Mesenchymal stem cell (in vitro differentiated cells and primary cell): ENCODE results near the gene SYNGR3.

Experiments used
- DNase-seq: peaks from one replicate; pipeline ENCODE4 v3.0.0-alpha.2; 2013
- H2AFZ ChIP-seq: one replicate; pipeline ENCODE4 v1.6.1; 2013; ENCODE audit warnings: low read depth, mild to moderate bottlenecking, control low read depth, inconsistent platforms, low read length, moderate library complexity
- H2AK5ac ChIP-seq: 2 replicates; pipeline ENCODE4 v1.6.1; 2013; ENCODE audit warnings: low read length, moderate library complexity, mild to moderate bottlenecking, inconsistent platforms; ENCODE audit not compliant: severe bottlenecking
- H2BK120ac ChIP-seq: one replicate; pipeline ENCODE4 v1.6.1; 2013; ENCODE audit warnings: low read depth, mild to moderate bottlenecking, inconsistent platforms, low read length, moderate library complexity
- H2BK12ac ChIP-seq, 2 experiments: one replicate each; pipeline ENCODE4 v1.6.1; 2013; ENCODE audit warnings: inconsistent platforms in 2 of 2, low read length in 2 of 2, mild to moderate bottlenecking in 2 of 2, moderate library complexity in 2 of 2, control low read depth in 1 of 2
- H2BK15ac ChIP-seq: one replicate; pipeline ENCODE4 v1.6.1; 2013; ENCODE audit warnings: mild to moderate bottlenecking, low read depth, inconsistent platforms; ENCODE audit not compliant: poor library complexity, severe bottlenecking
- H2BK5ac ChIP-seq: 2 replicates; pipeline ENCODE4 v1.6.1; 2013; ENCODE audit warnings: low read depth, mild to moderate bottlenecking, low read length, control low read depth, inconsistent platforms; ENCODE audit not compliant: poor library complexity, severe bottlenecking
- H3K14ac ChIP-seq, 2 experiments: one replicate each; pipeline ENCODE4 v1.6.1; 2013; ENCODE audit warnings: inconsistent platforms in 2 of 2, low read length in 2 of 2, control low read depth in 1 of 2, mild to moderate bottlenecking in 1 of 2, moderate library complexity in 1 of 2
- H3K18ac ChIP-seq, 2 experiments: one replicate each; pipeline ENCODE4 v1.6.1; 2013; ENCODE audit warnings: inconsistent platforms in 2 of 2, low read length in 2 of 2, control low read depth in 1 of 2, low read depth in 1 of 2, mild to moderate bottlenecking in 1 of 2
- H3K23ac ChIP-seq, 2 experiments: one replicate each; pipeline ENCODE4 v1.6.1; 2013; ENCODE audit warnings: inconsistent platforms in 2 of 2, low read length in 2 of 2, mild to moderate bottlenecking in 2 of 2, moderate library complexity in 2 of 2, control low read depth in 1 of 2
- H3K27ac ChIP-seq: 2 replicates; pipeline ENCODE4 v1.5.1; 2013; ENCODE audit warnings: mild to moderate bottlenecking, moderate library complexity, low read length, control low read depth, inconsistent platforms; ENCODE audit not compliant: poor library complexity, severe bottlenecking
- H3K27me3 ChIP-seq, 2 experiments: 2 replicates each; pipeline versions ENCODE4 v1.6.1 to v1.7.0; 2013; ENCODE audit warnings: low read length in 2 of 2, mild to moderate bottlenecking in 2 of 2, moderate library complexity in 2 of 2, control low read depth in 1 of 2, inconsistent platforms in 1 of 2; ENCODE audit not compliant: control insufficient read depth in 1 of 2, insufficient read depth in 1 of 2
- H3K36me3 ChIP-seq, 2 experiments: 2 replicates each; pipeline versions ENCODE4 v1.6.1 to v1.7.0; 2013; ENCODE audit warnings: low read length in 2 of 2, control low read depth in 1 of 2, inconsistent platforms in 1 of 2, low read depth in 1 of 2, mild to moderate bottlenecking in 1 of 2; ENCODE audit not compliant: insufficient read depth in 2 of 2, control insufficient read depth in 1 of 2
- H3K4ac ChIP-seq, 2 experiments: one replicate each; pipeline ENCODE4 v1.6.1; 2013; ENCODE audit warnings: inconsistent platforms in 2 of 2, low read length in 2 of 2, mild to moderate bottlenecking in 2 of 2, moderate library complexity in 2 of 2, control low read depth in 1 of 2, low read depth in 1 of 2
- H3K4me1 ChIP-seq: 2 replicates; pipeline ENCODE4 v1.6.1; 2013; ENCODE audit warnings: low read depth, low read length, control low read depth; ENCODE audit not compliant: control insufficient read depth, insufficient read depth
- H3K4me2 ChIP-seq: 2 replicates; pipeline ENCODE4 v1.6.1; 2013; ENCODE audit warnings: low read length, mild to moderate bottlenecking, inconsistent platforms; ENCODE audit not compliant: poor library complexity, severe bottlenecking
- H3K4me3 ChIP-seq, 2 experiments: 2 replicates each; pipeline versions ENCODE4 v1.5.1 to v1.7.0; 2013; ENCODE audit warnings: low read length in 2 of 2, mild to moderate bottlenecking in 2 of 2, control low read depth in 1 of 2, low read depth in 1 of 2; ENCODE audit not compliant: insufficient read depth in 1 of 2
- H3K79me1 ChIP-seq: replicated peaks from 2 replicates; pipeline ENCODE4 v1.6.1; 2013; ENCODE audit warnings: mild to moderate bottlenecking, control low read depth, low read length, inconsistent platforms; ENCODE audit not compliant: poor library complexity, severe bottlenecking
- H3K9ac ChIP-seq: 2 replicates; pipeline ENCODE4 v1.7.0; 2013; ENCODE audit warnings: mild to moderate bottlenecking, low read length, moderate library complexity
- H3K9me3 ChIP-seq: 2 replicates; pipeline ENCODE4 v1.7.0; 2013; ENCODE audit warnings: mild to moderate bottlenecking, low read length; ENCODE audit not compliant: control insufficient read depth
- H4K8ac ChIP-seq: one replicate; pipeline ENCODE4 v1.6.1; 2013; ENCODE audit warnings: inconsistent platforms, mild to moderate bottlenecking, low read length, moderate library complexity
- H4K91ac ChIP-seq: one replicate; pipeline ENCODE4 v1.6.1; 2013; ENCODE audit warnings: mild to moderate bottlenecking, low read length, inconsistent platforms
- WGBS: methylation state at CpG from one replicate; pipeline ENCODE4 v1.1.7; 2013; ENCODE audit warnings: mixed read lengths; 5-methylcytosine and 5-hydroxymethylcytosine counted together

SYNGR3 gene

DNA sequence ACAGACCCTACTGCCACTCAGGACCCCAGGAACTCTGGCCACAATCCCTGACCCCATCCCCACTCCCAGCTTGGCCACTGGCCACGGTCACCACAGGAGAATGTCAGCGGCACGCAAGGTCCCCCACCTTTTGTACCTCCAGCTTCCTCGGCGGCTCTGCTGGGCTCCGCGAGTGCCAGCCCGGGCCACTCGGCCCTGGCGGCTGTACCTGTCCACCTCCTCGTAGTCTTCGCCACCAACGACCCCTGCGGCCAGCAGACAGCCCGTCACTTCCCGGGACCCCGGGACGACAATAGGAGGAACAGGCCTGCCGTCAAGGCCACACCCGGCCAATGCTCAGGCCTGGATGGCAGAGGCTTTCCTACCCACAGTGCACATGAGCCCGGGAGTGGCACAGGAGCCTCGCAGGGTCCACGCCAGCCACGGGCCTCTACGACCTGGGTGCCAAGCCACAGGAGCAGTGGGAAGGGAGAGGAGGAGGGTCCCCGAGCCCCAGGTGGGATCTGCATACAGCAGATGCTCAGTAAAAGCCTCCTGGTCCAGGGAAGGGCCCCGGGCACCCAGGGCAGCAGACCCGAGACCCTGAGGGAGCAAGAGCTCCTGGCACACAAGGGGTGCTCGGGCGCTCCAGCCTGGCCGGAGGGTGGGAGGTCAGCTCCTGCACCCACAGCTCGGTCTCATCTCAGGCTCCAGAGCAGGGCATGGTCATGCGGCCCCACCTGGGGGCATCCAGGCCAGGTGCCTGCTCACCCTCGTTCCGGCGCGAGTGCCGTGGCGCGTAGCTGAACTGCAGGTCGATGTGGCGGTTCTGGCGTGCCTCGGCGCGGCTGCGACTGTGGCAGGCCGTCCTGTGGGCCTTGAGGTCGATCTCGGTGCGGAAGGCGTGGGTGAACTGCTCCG lies 11.9 kb downstream of the SYNGR3 start:
- Histone ChIP-seq H3K23ac (no peak overlapping the region), H3K9me3 (no peaks in the 10 kb centered on the region), H2BK12ac (no peak overlapping the region), H3K27ac (no peak overlapping the region), H3K4me1 (peaks cover 33% of the 10 kb centered on the region), H2BK5ac (no peak overlapping the region), H3K36me3 (peaks cover 60 to 91% of the 10 kb centered on the region in 2 experiments), H3K14ac (no peak overlapping the region), H3K4me2 (no peak overlapping the region), H2BK15ac (no peak overlapping the region), H2BK120ac (no peak overlapping the region), H2AFZ (no peak overlapping the region), H3K79me1 (peaks cover 33% of the 10 kb centered on the region), H4K91ac (peak overlapping the region; percentile 43), H3K4me3 (no peak overlapping the region), H3K9ac (no peak overlapping the region), H3K27me3 (no peaks in the 10 kb centered on the region), H4K8ac (no peak overlapping the region), H2AK5ac (no peak overlapping the region), H3K18ac (no peak overlapping the region), H3K4ac (no peak overlapping the region)
- DNase-seq, result no peak
- 97% methylated on average over 53 of the region's 53 CpGs for whole genome bisulfite sequencing

DNA sequence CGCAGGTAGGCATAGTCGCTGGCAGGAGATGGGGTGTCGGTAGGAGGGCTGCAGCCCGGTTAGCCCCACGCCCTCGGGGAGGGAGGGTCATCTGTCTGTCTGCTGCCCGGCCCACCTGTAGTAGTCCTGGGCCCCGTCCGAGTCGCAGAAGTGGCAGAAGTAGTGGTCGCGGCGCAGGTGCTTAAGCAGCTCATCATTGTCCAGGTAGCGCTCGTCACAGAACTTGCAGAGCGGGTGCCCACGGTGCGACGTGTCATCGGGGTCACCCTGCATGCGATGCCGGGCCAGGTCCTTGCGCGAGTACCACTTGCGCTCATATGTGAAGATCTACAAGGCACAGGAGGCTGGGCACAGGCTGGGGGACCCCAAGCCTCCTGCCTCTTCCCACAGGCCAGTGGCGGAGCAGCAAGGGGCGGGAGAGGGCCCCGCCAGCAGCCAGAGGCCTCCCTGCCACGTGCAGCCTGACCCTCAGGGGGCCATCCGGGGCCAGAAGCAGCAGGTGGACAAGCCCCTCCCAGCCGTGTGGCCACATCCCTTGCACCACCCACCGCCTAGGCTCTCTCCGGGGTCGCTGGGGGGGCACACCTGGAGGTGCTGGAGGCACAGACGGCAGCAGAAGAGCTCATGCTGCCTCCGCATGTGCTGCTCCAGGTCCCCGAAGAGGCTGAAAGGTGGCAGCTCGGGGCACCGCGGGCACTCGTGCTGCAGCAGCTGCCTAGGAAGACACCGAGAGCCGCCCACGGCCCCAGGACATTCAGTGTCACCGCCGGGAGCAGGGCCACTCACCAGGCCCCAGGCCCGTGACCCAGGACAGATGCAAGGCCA lies 12.8 kb downstream of the SYNGR3 start:
- no peak overlapping the region for H3K18ac ChIP-seq
- H2BK120ac ChIP-seq, result no peak overlapping the region
- WGBS, result 96% methylated on average over 47 of the region's 47 CpGs

GRCh38 chr16:2003231-2003826 lies 13.6 kb downstream of the SYNGR3 start:
- Histone ChIP-seq H4K8ac (no peak overlapping the region), H3K18ac (no peak overlapping the region), H2BK15ac (no peak overlapping the region), H3K4me2 (no peak overlapping the region), H3K27ac (no peak overlapping the region), H3K4ac (no peak overlapping the region), H2AK5ac (no peak overlapping the region), H3K14ac (no peak overlapping the region), H4K91ac (peak overlapping the region; percentile 8), H3K4me1 (peaks cover 48% of the 10 kb centered on the region), H2BK5ac (no peak overlapping the region), H3K9me3 (no peaks in the 10 kb centered on the region), H2BK12ac (peak overlapping the region in 1 of 2 experiments; percentile 21), H3K36me3 (peaks cover 44 to 90% of the 10 kb centered on the region in 2 experiments), H3K23ac (no peak overlapping the region), H2AFZ (no peak overlapping the region), H3K79me1 (peaks cover 33% of the 10 kb centered on the region), H3K27me3 (no peaks in the 10 kb centered on the region), H2BK120ac (no peak overlapping the region), H3K4me3 (peak overlapping the region in 1 of 2 experiments; percentile 37), H3K9ac (peak overlapping the region; percentile 59)
- WGBS, result 82% methylated on average over 8 of the region's 8 CpGs
- DNase-seq, result no peak

More for the DNA sequence above, 12.8 kb downstream of the SYNGR3 start:
- H3K4ac ChIP-seq, result no peak overlapping the region
- H3K4me2 ChIP-seq, result no peak overlapping the region
- H2BK5ac ChIP-seq, result no peak overlapping the region
- no peak overlapping the region for H2BK15ac ChIP-seq
- H3K9ac ChIP-seq, result no peak overlapping the region
- peaks cover 33% of the 10 kb centered on the region for H3K79me1 ChIP-seq
- H4K91ac ChIP-seq, result no peak overlapping the region
- no peaks in the 10 kb centered on the region for H3K27me3 ChIP-seq
- no peak overlapping the region for H3K27ac ChIP-seq
- H4K8ac ChIP-seq, result no peak overlapping the region
- H3K4me1 ChIP-seq, result peaks cover 41% of the 10 kb centered on the region
- no peak overlapping the region for H2AFZ ChIP-seq
- H3K4me3 ChIP-seq, result no peak overlapping the region
- H3K23ac ChIP-seq, result no peak overlapping the region
- H2AK5ac ChIP-seq, result no peak overlapping the region
- H2BK12ac ChIP-seq, result no peak overlapping the region
- peaks cover 51 to 95% of the 10 kb centered on the region in 2 experiments for H3K36me3 ChIP-seq
- no peaks in the 10 kb centered on the region for H3K9me3 ChIP-seq
- no peak for DNase-seq
- H3K14ac ChIP-seq, result no peak overlapping the region
